Fibroblast of mammary gland (primary cell): ENCODE measurements around the gene OR51M1.

Experiments
- DNase-seq: peaks from one replicate; pipeline ENCODE4 v3.0.0-alpha.2; 2010; ENCODE audit warnings: low read depth
- H3K4me3 ChIP-seq: 2 replicates; pipeline ENCODE4 v1.5.1; 2011; ENCODE audit warnings: low read depth, mild to moderate bottlenecking, low read length, moderate library complexity; ENCODE audit not compliant: control insufficient read depth
- CTCF ChIP-seq: conservative IDR thresholded peaks from 2 replicates; pipeline ENCODE4 v1.5.1; 2011; ENCODE audit warnings: low read depth, low read length, inconsistent platforms; ENCODE audit not compliant: control insufficient read depth, insufficient read depth

OR51M1 gene

GRCh38 chr11:5423131-5423530, 39.5 kb downstream of the OR51M1 start:
- TF ChIP-seq CTCF, result no peak
- H3K4me3 ChIP-seq, result no peak overlapping the region
- DNase-seq, result no peak

- TF ChIP-seq CTCF, result no peak
- no peak for DNase-seq
- no peak within 1 kb of the TSS for H3K4me3 ChIP-seq
These were observed 57.8 kb downstream of the OR51M1 start, which contains the start of gene OR51I1 for GRCh38 chr11:5441414-5441813. OR51I1 (minus strand) TSS chr11:5441514; CDS start chr11:5441514, 0 bp downstream.
